ENCODE data around the gene TREX2. TPM values are rescaled to one million over a fixed set of nuclear protein-coding genes. Genes with fewer than 3 reads are reported as not detected.

Gene TREX2
- total RNA-seq, 2 donors from 2014 or later = 1.0 to 1.6 TPM

GRCh38 chrX:153471663-153472280, 25.9 kb upstream of the TREX2 start:
- ATAC-seq (no peak), DNase-seq (no peak)
- Histone ChIP-seq H3K4me1 (peaks cover 16% of the 10 kb centered on the region), H3K4me3 (no peak overlapping the region), H3K27me3 (no peaks in the 10 kb centered on the region), H3K27ac (no peak overlapping the region), H3K36me3 (replicated peaks in 1 of 2; ENCODE audit: insufficient read depth in 1 of 2, low read depth in 2 of 2) (no peaks in the 10 kb centered on the region), H3K9me3 (no peaks in the 10 kb centered on the region)
- intact Hi-C loops (cut with DNase I) = no loop called here
- TF ChIP-seq POLR2A (IDR thresholded peaks at IDR 0.05) = no peak
- no peak for TF ChIP-seq CTCF (IDR thresholded peaks at IDR 0.05)
- 69 to 77% methylated on average over 7 of the region's 11 CpGs for WGBS, 2 donors

GRCh38 chrX:153470411-153471363, 24.8 kb upstream of the TREX2 start, which contains the start of gene HAUS7:
Gene HAUS7, minus strand, starts transcription at chrX:153470576. Its CDS starts 19 bp downstream, at chrX:153470557.
- peak; percentile 96 for ATAC-seq
- DNase-seq = peak; percentile 88
- Histone ChIP-seq H3K4me3 (peak within 1 kb of the TSS in 1 of 2 donors; percentile 52), H3K9me3 (no peaks in the 10 kb centered on the region), H3K4me1 (peaks cover 16% of the 10 kb centered on the region), H3K27ac (peak within 1 kb of the TSS in 3 of 4 donors; percentile 1 to 71 (median 66)), H3K36me3 (replicated peaks in 1 of 2; ENCODE audit: insufficient read depth in 1 of 2, low read depth in 2 of 2) (no peaks in the 10 kb centered on the region), H3K27me3 (no peaks in the 10 kb centered on the region)
- WGBS, 2 donors = 21 to 94% methylated on average over 3 to 23 of the region's 70 CpGs
- TF ChIP-seq CTCF (IDR thresholded peaks at IDR 0.05) (peak; percentile 43 to 80 (median 71)), POLR2A (IDR thresholded peaks at IDR 0.05) (peak in 2 of 3 donors; percentile 45 to 47)
- intact Hi-C loops (cut with DNase I) = no loop called here

GRCh38 chrX:153469811-153470410, 24.1 kb upstream of the TREX2 start:
- no peaks in the 10 kb centered on the region for H3K27me3 ChIP-seq
- H3K4me3 ChIP-seq = peak overlapping the region in 1 of 2 donors; percentile 52
- H3K27ac ChIP-seq = peak overlapping the region in 3 of 4 donors; percentile 1 to 71 (median 66)
- peak in 3 of 7 experiments; percentile 2 to 40 (median 26) for TF ChIP-seq CTCF (IDR thresholded peaks at IDR 0.05)
- TF ChIP-seq POLR2A (IDR thresholded peaks at IDR 0.05) = no peak
- peak; percentile 22 for ATAC-seq
- 0% methylated on average over 1 to 28 of the region's 32 CpGs for WGBS, 2 donors
- no peaks in the 10 kb centered on the region for H3K36me3 ChIP-seq (replicated peaks in 1 of 2; ENCODE audit: insufficient read depth in 1 of 2, low read depth in 2 of 2)
- H3K4me1 ChIP-seq = peaks cover 12% of the 10 kb centered on the region
- no peaks in the 10 kb centered on the region for H3K9me3 ChIP-seq
- peak in 1 of 4 donors; percentile 22 for DNase-seq
- intact Hi-C loops (cut with DNase I) = no loop called here

- DNase-seq = no peak
- H3K4me1 ChIP-seq = peaks cover 12% of the 10 kb centered on the region
These were observed 22.2 kb upstream of the TREX2 start for GRCh38 chrX:153468008-153468580.

More at GRCh38 chrX:153468008-153468580, 22.2 kb upstream of the TREX2 start:
- WGBS, 2 donors = 75 to 90% methylated on average over 1 to 4 of the region's 12 CpGs
- no peaks in the 10 kb centered on the region for H3K36me3 ChIP-seq (replicated peaks in 1 of 2; ENCODE audit: insufficient read depth in 1 of 2, low read depth in 2 of 2)
- H3K9me3 ChIP-seq = no peaks in the 10 kb centered on the region
- no peaks in the 10 kb centered on the region for H3K27me3 ChIP-seq
- no peak overlapping the region for H3K4me3 ChIP-seq
- no peak overlapping the region for H3K27ac ChIP-seq
- no peak for TF ChIP-seq CTCF (IDR thresholded peaks at IDR 0.05)
- ATAC-seq = no peak
- intact Hi-C loops (cut with DNase I) = no loop called here
